ENCODE data around the gene XPO6. TPM values are rescaled to one million over a fixed set of nuclear protein-coding genes. Genes with fewer than 3 reads are reported as not detected.

Gene XPO6
- total RNA-seq, 2 donors from 2014 or later: 308 to 310 TPM

GRCh38 chr16:28090646-28091377 is 121.0 kb downstream of the XPO6 start:
- Mint-ChIP-seq H3K27ac (peak overlapping the region; percentile 72), H3K4me1 (peaks cover 3% of the 10 kb centered on the region), H3K27me3 (no peaks in the 10 kb centered on the region), H3K36me3 (ENCODE audit: low read depth) (no peaks in the 10 kb centered on the region), H3K4me3 (no peak overlapping the region)
- no peak for DNase-seq
- ATAC-seq: no peak
- no peaks in the 10 kb centered on the region for H3K9me3 ChIP-seq (ENCODE audit: control insufficient read depth, low read length, poor library complexity, severe bottlenecking)

- no peaks in the 10 kb centered on the region for H3K36me3 Mint-ChIP-seq (ENCODE audit: low read depth)
- H3K27me3 Mint-ChIP-seq: no peaks in the 10 kb centered on the region
- H3K4me3 Mint-ChIP-seq: no peak overlapping the region
- ATAC-seq: no peak
- peaks cover 3% of the 10 kb centered on the region for H3K4me1 Mint-ChIP-seq
- DNase-seq: no peak
- H3K27ac Mint-ChIP-seq: peak overlapping the region; percentile 72
- no peaks in the 10 kb centered on the region for H3K9me3 ChIP-seq (ENCODE audit: control insufficient read depth, low read length, poor library complexity, severe bottlenecking)
Measured at GRCh38 chr16:28089992-28090365, 121.8 kb downstream of the XPO6 start.

- H3K9me3 ChIP-seq (ENCODE audit: control insufficient read depth, low read length, poor library complexity, severe bottlenecking): no peaks in the 10 kb centered on the region
- DNase-seq (no peak), ATAC-seq (no peak)
- H3K36me3 Mint-ChIP-seq (ENCODE audit: low read depth): no peaks in the 10 kb centered on the region
- no peaks in the 10 kb centered on the region for H3K27me3 Mint-ChIP-seq
- H3K4me3 Mint-ChIP-seq: no peak overlapping the region
- peaks cover 3% of the 10 kb centered on the region for H3K4me1 Mint-ChIP-seq
- H3K27ac Mint-ChIP-seq: no peak overlapping the region
Measured at GRCh38 chr16:28089205-28089991, 122.4 kb downstream of the XPO6 start.

GRCh38 chr16:28087675-28088300 is 124.0 kb downstream of the XPO6 start:
- Mint-ChIP-seq H3K36me3 (ENCODE audit: low read depth) (no peaks in the 10 kb centered on the region), H3K27me3 (no peaks in the 10 kb centered on the region), H3K4me3 (no peak overlapping the region), H3K27ac (no peak overlapping the region), H3K4me1 (peaks cover 3% of the 10 kb centered on the region)
- no peak for DNase-seq
- no peaks in the 10 kb centered on the region for H3K9me3 ChIP-seq (ENCODE audit: control insufficient read depth, low read length, poor library complexity, severe bottlenecking)
- ATAC-seq: no peak

- Mint-ChIP-seq H3K27me3 (no peaks in the 10 kb centered on the region), H3K27ac (no peak overlapping the region), H3K4me1 (peaks cover 3% of the 10 kb centered on the region), H3K36me3 (ENCODE audit: low read depth) (no peaks in the 10 kb centered on the region), H3K4me3 (no peak overlapping the region)
- H3K9me3 ChIP-seq (ENCODE audit: control insufficient read depth, low read length, poor library complexity, severe bottlenecking): no peaks in the 10 kb centered on the region
- DNase-seq (no peak), ATAC-seq (no peak)
Measured at GRCh38 chr16:28087140-28087660, 124.6 kb downstream of the XPO6 start.

- ATAC-seq: no peak
- Mint-ChIP-seq H3K27ac (no peak overlapping the region), H3K36me3 (ENCODE audit: low read depth) (no peaks in the 10 kb centered on the region), H3K27me3 (no peaks in the 10 kb centered on the region), H3K4me1 (peaks cover 3% of the 10 kb centered on the region), H3K4me3 (no peak overlapping the region)
- no peak for DNase-seq
- H3K9me3 ChIP-seq (ENCODE audit: control insufficient read depth, low read length, poor library complexity, severe bottlenecking): no peaks in the 10 kb centered on the region
Measured at GRCh38 chr16:28086186-28087139, 125.3 kb downstream of the XPO6 start.

- peaks cover 5% of the 10 kb centered on the region for H3K4me1 Mint-ChIP-seq
Measured at GRCh38 chr16:28085389-28086171, 126.2 kb downstream of the XPO6 start.

GRCh38 chr16:28084209-28084608 is 127.6 kb downstream of the XPO6 start:
- ATAC-seq (no peak), DNase-seq (no peak)
- Mint-ChIP-seq H3K4me3 (no peak overlapping the region), H3K4me1 (peaks cover 4% of the 10 kb centered on the region), H3K27me3 (no peaks in the 10 kb centered on the region), H3K27ac (no peak overlapping the region), H3K36me3 (ENCODE audit: low read depth) (no peaks in the 10 kb centered on the region)
- no peaks in the 10 kb centered on the region for H3K9me3 ChIP-seq (ENCODE audit: control insufficient read depth, low read length, poor library complexity, severe bottlenecking)

More at GRCh38 chr16:28085389-28086171, 126.2 kb downstream of the XPO6 start:
- H3K36me3 Mint-ChIP-seq (ENCODE audit: low read depth): no peaks in the 10 kb centered on the region
- H3K27me3 Mint-ChIP-seq: no peaks in the 10 kb centered on the region
- peak overlapping the region; percentile 73 for H3K27ac Mint-ChIP-seq
- no peak for ATAC-seq
- H3K9me3 ChIP-seq (ENCODE audit: control insufficient read depth, low read length, poor library complexity, severe bottlenecking): no peaks in the 10 kb centered on the region
- no peak for DNase-seq
- no peak overlapping the region for H3K4me3 Mint-ChIP-seq

- no peaks in the 10 kb centered on the region for H3K27me3 Mint-ChIP-seq
- peaks cover 4% of the 10 kb centered on the region for H3K4me1 Mint-ChIP-seq
- H3K36me3 Mint-ChIP-seq (ENCODE audit: low read depth): no peaks in the 10 kb centered on the region
- DNase-seq (no peak), ATAC-seq (no peak)
- H3K9me3 ChIP-seq (ENCODE audit: control insufficient read depth, low read length, poor library complexity, severe bottlenecking): no peaks in the 10 kb centered on the region
- H3K4me3 Mint-ChIP-seq: no peak overlapping the region
- H3K27ac Mint-ChIP-seq: no peak overlapping the region
Measured at GRCh38 chr16:28082624-28083023, 129.1 kb downstream of the XPO6 start.

GRCh38 chr16:28081391-28081968 is 130.3 kb downstream of the XPO6 start:
- H3K27me3 Mint-ChIP-seq: no peaks in the 10 kb centered on the region
- ATAC-seq: no peak
- no peak for DNase-seq
- no peaks in the 10 kb centered on the region for H3K36me3 Mint-ChIP-seq (ENCODE audit: low read depth)
- H3K27ac Mint-ChIP-seq: no peak overlapping the region
- no peaks in the 10 kb centered on the region for H3K9me3 ChIP-seq (ENCODE audit: control insufficient read depth, low read length, poor library complexity, severe bottlenecking)
- H3K4me1 Mint-ChIP-seq: peaks cover 4% of the 10 kb centered on the region
- no peak overlapping the region for H3K4me3 Mint-ChIP-seq

GRCh38 chr16:28078261-28078660 is 133.5 kb downstream of the XPO6 start:
- H3K4me3 Mint-ChIP-seq: peak overlapping the region; percentile 19
- H3K4me1 Mint-ChIP-seq: peaks cover 4% of the 10 kb centered on the region
- H3K36me3 Mint-ChIP-seq (ENCODE audit: low read depth): no peaks in the 10 kb centered on the region
- ATAC-seq (no peak), DNase-seq (no peak)
- peaks cover 6% of the 10 kb centered on the region for H3K27me3 Mint-ChIP-seq
- no peak overlapping the region for H3K27ac Mint-ChIP-seq
- H3K9me3 ChIP-seq (ENCODE audit: control insufficient read depth, low read length, poor library complexity, severe bottlenecking): no peaks in the 10 kb centered on the region

GRCh38 chr16:28073836-28074235 is 137.9 kb downstream of the XPO6 start:
- H3K4me3 Mint-ChIP-seq: no peak overlapping the region
- H3K9me3 ChIP-seq (ENCODE audit: control insufficient read depth, low read length, poor library complexity, severe bottlenecking): no peaks in the 10 kb centered on the region
- peak overlapping the region; percentile 62 for H3K27ac Mint-ChIP-seq
- peaks cover 4% of the 10 kb centered on the region for H3K4me1 Mint-ChIP-seq
- DNase-seq (no peak), ATAC-seq (no peak)
- no peaks in the 10 kb centered on the region for H3K36me3 Mint-ChIP-seq (ENCODE audit: low read depth)
- H3K27me3 Mint-ChIP-seq: peaks cover 12% of the 10 kb centered on the region

Data from T-helper 17 cell (primary cell).